NCI-H345 (cell line): ENCODE measurements around the gene TSPAN10.

Experiments used
- DNase-seq: peaks from one replicate; lab custom pipeline; 2025; lab: John Stamatoyannopoulos, UW

The TSPAN10 gene

GRCh38 chr17:81664051-81664470, 27.1 kb downstream of the TSPAN10 start:
- DNase-seq: no peak

GRCh38 chr17:81665205-81666091, 28.5 kb downstream of the TSPAN10 start:
- peak; percentile 24 for DNase-seq

GRCh38 chr17:81666092-81666341, 29.0 kb downstream of the TSPAN10 start:
- DNase-seq: no peak

- DNase-seq: peak; percentile 97
Observed at GRCh38 chr17:81666342-81667191, 29.6 kb downstream of the TSPAN10 start, which contains the start of the genes CCDC137 and OXLD1. TSS of gene CCDC137 (plus strand) at chr17:81666737. CDS start at chr17:81666767, 30 bp downstream. TSS of gene OXLD1 (minus strand) at chr17:81666605. CDS start at chr17:81666577, 28 bp downstream.

GRCh38 chr17:81667754-81668153, 30.8 kb downstream of the TSPAN10 start:
- DNase-seq: no peak

DNA sequence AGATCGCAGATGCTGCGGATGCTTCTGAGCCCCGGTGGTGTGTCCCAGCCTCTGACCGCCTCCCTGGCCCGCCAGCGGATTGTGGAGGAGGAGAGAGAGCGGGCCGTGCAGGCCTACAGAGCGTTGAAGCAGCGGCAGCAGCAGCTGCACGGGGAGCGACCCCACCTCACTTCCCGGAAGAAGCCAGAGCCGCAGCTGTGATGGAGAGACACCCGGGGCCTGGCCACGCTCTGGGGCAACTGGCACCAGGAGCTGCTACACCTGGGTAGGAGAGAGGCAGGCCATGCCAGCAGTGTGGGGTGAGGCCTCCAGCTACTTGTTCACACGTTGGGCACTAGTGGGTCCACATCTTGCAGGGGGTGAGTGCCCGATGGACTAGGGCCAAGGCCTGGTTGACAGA, 35.5 kb downstream of the TSPAN10 start:
- no peak for DNase-seq

- no peak for DNase-seq
Observed at GRCh38 chr17:81672954-81673353, 36.0 kb downstream of the TSPAN10 start.

GRCh38 chr17:81673561-81674258, 36.7 kb downstream of the TSPAN10 start:
- no peak for DNase-seq

DNA sequence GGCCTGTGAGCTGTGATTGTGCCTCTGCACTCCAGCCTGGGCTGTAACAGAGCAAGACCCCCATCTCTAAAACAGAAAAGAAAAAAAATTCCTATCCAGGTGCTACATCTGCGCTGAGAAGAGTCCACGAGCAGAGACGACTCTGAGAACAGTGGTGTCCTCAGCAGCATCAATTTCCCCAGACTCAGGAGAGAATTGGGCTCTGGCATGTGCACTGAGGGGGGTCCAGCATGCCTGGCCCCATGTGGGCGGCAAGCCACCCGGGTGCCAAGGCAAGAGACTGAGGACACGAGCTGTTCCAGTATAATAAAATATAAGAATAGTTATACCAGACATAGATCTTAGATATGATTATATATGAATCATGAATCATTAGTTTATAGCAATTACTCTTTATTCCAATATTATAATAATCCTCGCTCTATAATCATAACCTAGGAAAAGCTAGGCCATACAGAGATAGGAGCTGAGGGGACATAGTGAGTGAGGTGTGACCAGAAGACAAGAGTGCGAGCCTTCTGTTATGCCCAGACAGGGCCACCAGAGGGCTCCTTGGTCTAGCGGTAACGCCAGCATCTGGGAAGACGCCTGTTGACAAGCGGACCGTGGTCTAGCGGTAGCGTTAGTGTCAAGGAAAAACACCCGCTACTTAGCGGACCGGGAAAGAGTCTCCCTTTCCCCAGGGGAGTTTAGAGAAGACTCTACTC, 38.7 kb downstream of the TSPAN10 start:
- DNase-seq: peak; percentile 28

DNA sequence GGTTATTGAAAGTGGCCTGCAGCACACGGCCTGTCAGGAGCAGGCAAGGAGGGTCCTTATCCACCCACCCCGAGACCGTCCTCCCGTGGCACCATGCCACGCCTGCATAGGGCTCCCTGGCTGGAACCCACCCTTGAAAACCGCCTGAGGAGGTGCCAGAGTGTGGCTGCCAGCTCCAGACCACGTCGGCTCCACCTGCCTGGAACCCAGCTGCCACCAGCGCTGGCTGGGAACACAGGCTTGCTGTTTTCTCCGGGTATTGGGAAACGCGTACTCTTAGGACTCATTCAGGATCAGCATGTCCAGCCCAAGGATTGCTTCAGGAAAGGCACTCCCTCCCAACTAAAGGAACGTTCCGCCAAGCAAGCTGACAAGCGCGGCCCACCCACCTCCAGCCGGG, 39.9 kb downstream of the TSPAN10 start:
- no peak for DNase-seq

DNA sequence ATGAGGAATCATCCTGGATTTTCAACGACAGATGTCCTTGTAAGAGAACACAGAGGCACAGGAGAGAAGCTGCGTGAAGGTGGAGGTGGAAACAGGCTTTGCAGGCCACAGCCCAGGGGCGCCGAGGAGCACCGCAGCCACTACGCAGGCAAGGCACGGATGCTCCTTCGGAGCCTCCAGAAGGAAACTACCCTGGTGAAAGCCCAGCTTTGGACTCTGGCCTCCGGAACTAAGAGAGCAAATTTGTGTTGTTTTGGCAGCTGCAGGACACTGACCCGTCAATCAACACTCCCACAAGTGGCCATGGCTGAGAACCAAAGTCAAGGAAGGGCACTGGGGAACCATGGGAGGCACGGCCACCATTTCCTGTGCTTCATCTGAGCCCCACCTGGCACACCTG, 43.2 kb downstream of the TSPAN10 start:
- DNase-seq: no peak

GRCh38 chr17:81681672-81682071, 44.7 kb downstream of the TSPAN10 start:
- DNase-seq: peak; percentile 96

DNA sequence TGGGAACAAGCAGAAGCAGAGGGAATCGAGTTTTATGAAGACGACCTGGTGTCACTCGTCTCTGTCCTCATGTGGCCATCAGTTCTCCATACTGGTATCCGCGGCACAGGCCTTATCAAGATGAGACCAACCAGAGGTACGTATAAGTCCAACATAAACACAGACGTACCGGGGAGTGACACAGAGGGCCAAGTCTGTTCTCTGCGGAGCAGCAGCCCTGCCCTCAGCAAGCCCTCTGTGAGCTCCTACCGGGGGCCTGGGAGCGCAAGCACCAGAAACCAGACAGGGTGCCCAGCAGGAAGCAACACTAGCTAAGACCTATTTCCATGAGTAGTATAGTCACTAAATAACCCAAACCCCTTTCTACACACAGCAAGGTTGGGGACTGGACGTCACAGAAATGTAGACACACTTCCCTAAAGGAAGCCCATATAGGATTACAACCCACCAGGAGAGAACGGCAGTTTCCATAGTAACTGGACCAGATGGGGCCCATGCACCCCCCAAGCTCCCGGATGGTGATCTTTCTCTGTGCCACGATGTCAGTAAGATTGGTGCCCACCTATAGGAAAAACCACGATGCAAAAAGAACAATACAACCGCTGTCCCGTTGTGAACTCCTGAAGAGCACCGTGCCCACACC, 45.7 kb downstream of the TSPAN10 start:
- no peak for DNase-seq

DNA sequence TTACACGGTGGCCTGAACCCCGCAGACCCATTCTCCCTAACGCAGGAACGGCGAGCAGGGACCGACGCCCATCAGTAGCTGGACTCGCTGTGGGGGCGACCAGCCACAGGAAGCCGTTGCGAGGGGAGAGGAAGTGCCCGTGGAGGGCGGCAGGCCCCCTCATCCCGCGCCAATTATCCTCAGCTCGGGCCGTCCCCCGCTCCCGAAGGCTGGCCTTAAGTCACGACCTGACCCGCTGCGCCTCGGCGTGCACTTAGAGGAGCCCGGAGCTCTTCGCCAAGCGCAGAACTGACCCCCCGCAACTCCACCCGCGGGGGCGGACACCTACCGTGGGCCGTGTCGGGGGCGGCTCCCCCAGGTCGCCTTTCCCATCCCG, 46.2 kb downstream of the TSPAN10 start:
- DNase-seq: peak; percentile 57

DNA sequence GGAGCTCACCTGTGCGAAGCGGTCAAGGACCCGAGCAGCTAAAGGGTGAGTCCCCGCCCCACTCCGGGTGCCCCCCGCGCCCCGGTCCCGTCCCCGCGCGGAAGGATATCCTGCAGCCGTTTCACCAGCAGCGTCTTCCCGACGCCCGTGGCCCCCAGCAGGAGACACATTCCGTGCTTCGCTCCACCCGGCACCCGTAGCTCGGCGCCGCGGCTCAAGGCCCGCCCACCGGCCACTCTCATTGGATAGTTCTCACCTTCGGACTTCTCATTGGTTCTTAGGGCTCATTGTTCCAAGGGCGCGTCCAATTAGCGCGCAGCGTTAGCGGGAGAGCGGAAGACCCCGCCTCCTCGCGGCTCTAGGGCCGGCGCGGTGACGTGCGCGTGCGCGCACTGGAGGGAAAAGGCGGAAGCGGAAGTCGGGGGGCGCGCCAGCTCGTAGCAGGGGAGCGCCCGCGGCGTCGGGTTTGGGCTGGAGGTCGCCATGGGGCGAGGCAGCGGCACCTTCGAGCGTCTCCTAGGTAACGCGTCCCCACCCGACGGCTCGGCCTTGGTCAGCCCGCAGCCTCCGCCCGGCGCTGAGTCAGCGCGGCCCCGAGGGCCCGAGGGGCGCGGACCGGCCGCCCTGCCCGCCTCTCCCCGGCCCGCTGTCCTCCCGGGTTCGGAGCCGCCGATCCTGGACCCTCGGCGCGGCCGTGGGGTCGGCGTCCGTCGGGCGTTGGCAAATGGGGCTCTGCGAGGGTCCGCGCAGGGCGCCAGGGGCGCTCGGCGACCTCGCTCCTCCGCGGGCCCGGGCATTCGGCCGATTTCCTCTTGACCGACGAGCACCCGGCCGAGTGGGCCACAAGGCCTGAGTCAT, 46.8 kb downstream of the TSPAN10 start, which contains the start of the genes ARL16 and HGS:
TSS of gene ARL16 (minus strand) at position 214 of the 858 bp plus-strand sequence. CDS start at position 170, 44 bp downstream.
TSS of gene HGS (plus strand) at position 428 of the 858 bp plus-strand sequence. CDS start at position 484, 56 bp downstream.
- peak; percentile 100 for DNase-seq

GRCh38 chr17:81684442-81684911, 47.5 kb downstream of the TSPAN10 start:
- DNase-seq: no peak

DNA sequence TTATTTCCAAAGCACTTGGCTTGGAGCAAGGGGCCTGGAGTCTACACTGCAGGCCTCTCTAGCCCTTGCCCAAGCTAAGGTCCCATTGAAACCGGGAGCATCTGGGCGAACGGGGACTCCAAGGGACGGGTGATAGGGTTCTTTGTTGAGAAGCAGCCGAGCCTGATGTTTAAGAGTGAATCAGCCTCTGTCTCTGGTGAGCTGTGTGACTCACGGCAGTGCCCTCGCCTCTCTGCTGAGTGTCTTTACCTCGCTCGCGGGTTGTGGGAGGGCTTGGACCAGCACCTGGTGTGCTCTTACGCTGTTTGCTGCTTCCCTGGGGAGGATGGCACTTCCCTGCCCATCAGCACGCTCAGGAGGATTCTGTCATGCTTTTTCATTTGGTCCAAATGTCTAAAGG, 48.1 kb downstream of the TSPAN10 start:
- DNase-seq: no peak

- no peak for DNase-seq
Observed at GRCh38 chr17:81686614-81687013, 49.6 kb downstream of the TSPAN10 start.

- DNase-seq: no peak
Observed at GRCh38 chr17:81687770-81688541, 51.0 kb downstream of the TSPAN10 start.
